A673 (cell line): ENCODE results near the gene A1BG.

Source experiments
- CTCF ChIP-seq: fragments of 300-800, 200-600 bp; sonication (generic); conservative IDR thresholded peaks from 2 replicates; pipeline ENCODE4 v1.5.1; 2017; ENCODE audit warnings: low read depth, mild to moderate bottlenecking, antibody characterized with exemption, low read length, moderate library complexity, mixed read lengths
- EZH2 ChIP-seq: fragments of 200-600 bp; sonication (generic); IDR thresholded peaks from 2 replicates; pipeline ENCODE4 v1.6.1; 2017; ENCODE audit warnings: borderline replicate concordance, low read depth, mild to moderate bottlenecking, mixed read lengths, antibody characterized with exemption, low read length; ENCODE audit not compliant: poor library complexity, severe bottlenecking

- no peak for TF ChIP-seq CTCF
- TF ChIP-seq EZH2 = no peak
Observed at GRCh38 chr19:58393725-58394033, 40.4 kb upstream of the A1BG start.
